Neutrophil (primary cell): ENCODE data around the gene C14orf119.

ENCODE experiments used
- H3K27ac ChIP-seq: fragments of 200-600 bp; sonication (generic); 2 replicates; pipeline ENCODE4 v1.5.1; 2016; ENCODE audit warnings: mild to moderate bottlenecking, moderate library complexity
- H3K27me3 ChIP-seq: fragments of 200-600 bp; sonication (generic); 2 replicates; pipeline ENCODE4 v1.6.0; 2016; ENCODE audit warnings: mild to moderate bottlenecking
- H3K36me3 ChIP-seq: fragments of 200-600 bp; sonication (generic); 2 replicates; pipeline ENCODE4 v1.5.1; 2017
- H3K4me1 ChIP-seq, 2 experiments: fragments of 200-600 bp in 1 of 2; sonication (generic) in 1 of 2; 1 replicate in 1 of 2; 2 replicates in 1 of 2; pipeline versions ENCODE4 v1.5.1 to v1.6.1; 2013 to 2016; ENCODE audit warnings: low read depth in 1 of 2, low read length in 1 of 2, mild to moderate bottlenecking in 1 of 2, moderate library complexity in 1 of 2; ENCODE audit not compliant: control insufficient read depth in 1 of 2, insufficient read depth in 1 of 2
- H3K4me3 ChIP-seq, 2 experiments: fragments of 200-600 bp in 1 of 2; sonication (generic) in 1 of 2; 1 replicate in 1 of 2; 2 replicates in 1 of 2; pipeline ENCODE4 v1.5.1; 2013 to 2016; ENCODE audit warnings: low read depth in 1 of 2, low read length in 1 of 2, mild to moderate bottlenecking in 1 of 2, moderate library complexity in 1 of 2
- H3K9me3 ChIP-seq: fragments of 200-600 bp; sonication (generic); 2 replicates; pipeline ENCODE4 v1.5.1; 2016
- TF ChIP-seq, protein P1 (sequence below): fragments of 200-600 bp; sonication (generic); IDR thresholded peaks from 2 replicates; pipeline ENCODE4 v1.5.1; 2016; ENCODE audit warnings: antibody characterized with exemption

C14orf119 gene

DNA sequence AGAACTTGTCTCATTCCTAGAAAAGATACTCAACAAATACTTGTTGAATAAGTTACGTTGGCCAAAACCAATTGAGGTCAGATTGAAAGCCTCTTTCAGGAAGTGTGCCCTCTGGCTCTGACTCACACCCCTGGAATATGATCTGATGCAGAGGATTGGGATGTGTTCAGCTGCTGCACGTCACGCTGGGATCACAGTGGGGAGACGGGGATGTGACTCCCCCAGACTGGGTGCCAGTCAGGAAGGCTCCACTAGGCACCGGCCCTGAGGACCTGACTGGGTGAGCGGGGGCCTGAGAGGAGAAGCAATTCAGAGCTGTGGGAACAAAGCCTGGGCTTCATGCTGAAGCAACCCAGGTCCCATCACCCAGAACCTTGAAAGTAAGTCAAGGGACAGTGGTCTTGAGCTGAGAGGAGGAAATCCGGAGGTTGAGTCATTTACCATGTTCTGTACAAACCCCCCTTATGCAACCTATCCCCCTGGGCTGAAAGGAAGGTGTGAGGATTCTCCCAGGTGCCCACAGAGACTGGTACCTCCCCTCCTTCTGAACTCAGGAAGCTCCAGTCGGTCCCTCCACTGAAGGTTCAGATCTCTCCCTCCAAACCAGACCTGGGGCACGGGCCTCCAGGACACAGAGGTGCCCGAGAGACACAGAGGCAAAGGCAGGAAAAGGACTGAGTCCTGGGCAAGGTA, 19.9 kb downstream of the C14orf119 start:
- H3K9me3 ChIP-seq = no peaks in the 10 kb centered on the region
- H3K4me3 ChIP-seq = peak overlapping the region; percentile 16 to 17
- H3K36me3 ChIP-seq = no peaks in the 10 kb centered on the region
- H3K4me1 ChIP-seq = peaks cover 98 to 100% of the 10 kb centered on the region in 2 experiments
- H3K27me3 ChIP-seq = no peaks in the 10 kb centered on the region
- TF ChIP-seq, protein P1, sequence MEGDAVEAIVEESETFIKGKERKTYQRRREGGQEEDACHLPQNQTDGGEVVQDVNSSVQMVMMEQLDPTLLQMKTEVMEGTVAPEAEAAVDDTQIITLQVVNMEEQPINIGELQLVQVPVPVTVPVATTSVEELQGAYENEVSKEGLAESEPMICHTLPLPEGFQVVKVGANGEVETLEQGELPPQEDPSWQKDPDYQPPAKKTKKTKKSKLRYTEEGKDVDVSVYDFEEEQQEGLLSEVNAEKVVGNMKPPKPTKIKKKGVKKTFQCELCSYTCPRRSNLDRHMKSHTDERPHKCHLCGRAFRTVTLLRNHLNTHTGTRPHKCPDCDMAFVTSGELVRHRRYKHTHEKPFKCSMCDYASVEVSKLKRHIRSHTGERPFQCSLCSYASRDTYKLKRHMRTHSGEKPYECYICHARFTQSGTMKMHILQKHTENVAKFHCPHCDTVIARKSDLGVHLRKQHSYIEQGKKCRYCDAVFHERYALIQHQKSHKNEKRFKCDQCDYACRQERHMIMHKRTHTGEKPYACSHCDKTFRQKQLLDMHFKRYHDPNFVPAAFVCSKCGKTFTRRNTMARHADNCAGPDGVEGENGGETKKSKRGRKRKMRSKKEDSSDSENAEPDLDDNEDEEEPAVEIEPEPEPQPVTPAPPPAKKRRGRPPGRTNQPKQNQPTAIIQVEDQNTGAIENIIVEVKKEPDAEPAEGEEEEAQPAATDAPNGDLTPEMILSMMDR = no peak
- peak overlapping the region; percentile 90 for H3K27ac ChIP-seq

DNA sequence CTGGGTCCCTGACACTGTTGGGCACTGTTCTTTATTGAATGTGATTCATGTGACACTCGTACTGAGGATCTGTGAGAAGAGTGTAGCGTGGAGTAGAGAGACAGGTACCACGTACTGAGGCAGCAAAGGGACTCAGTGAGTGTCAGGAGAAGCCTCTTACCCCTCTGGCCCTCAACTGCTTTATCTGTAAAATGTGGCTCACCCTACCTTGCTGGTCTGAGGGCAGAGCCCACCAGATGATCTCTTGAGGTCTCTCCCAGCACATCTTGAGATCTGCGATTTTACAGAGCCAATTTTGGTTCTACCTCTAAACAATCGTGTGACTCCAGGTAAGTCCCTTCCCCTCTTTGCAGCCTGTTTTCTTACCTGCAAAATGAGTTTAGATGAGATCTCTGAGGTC, 20.6 kb downstream of the C14orf119 start:
- Histone ChIP-seq H3K27me3 (no peaks in the 10 kb centered on the region), H3K4me3 (peak overlapping the region in 1 of 2 experiments; percentile 60), H3K36me3 (no peaks in the 10 kb centered on the region), H3K9me3 (no peaks in the 10 kb centered on the region), H3K27ac (peak overlapping the region; percentile 90), H3K4me1 (peaks cover 98 to 100% of the 10 kb centered on the region in 2 experiments)
- TF ChIP-seq, protein P1 = no peak

DNA sequence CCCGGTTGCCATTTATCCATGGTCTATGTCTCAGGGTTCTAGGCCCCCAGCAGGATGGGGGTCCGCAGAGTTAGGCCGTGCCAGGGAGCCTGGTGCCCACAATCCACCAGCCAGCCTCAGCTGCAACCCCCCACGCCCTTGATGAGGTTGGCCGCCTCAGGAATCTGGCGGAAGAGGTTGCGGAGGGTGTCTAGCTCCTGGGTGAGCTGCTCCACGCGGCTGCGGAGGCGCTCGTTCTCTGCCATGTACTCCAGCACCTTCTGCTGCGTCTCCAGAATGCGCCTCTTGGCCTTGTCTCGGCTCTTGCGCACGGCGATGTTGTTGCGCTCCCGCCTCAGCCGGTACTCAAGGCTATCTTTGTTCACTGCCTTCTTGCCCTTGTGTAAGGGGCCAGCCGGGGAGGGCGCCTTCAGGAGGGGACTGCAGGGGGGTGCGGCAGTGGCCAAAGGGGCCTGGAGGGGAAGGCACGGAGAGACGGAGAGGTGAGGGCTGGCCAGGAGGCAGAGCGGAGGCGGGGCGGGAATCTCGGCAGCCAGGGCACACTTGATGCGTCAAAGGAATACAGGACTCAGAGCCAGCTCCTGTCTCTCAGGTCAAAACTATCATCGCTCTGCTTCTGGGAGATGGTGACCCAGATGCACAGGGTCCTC, 22.2 kb downstream of the C14orf119 start:
- Histone ChIP-seq H3K4me3 (peak overlapping the region; percentile 60 to 61), H3K36me3 (no peaks in the 10 kb centered on the region), H3K4me1 (peaks cover 84 to 89% of the 10 kb centered on the region in 2 experiments), H3K27me3 (no peaks in the 10 kb centered on the region), H3K27ac (peak overlapping the region; percentile 90), H3K9me3 (no peaks in the 10 kb centered on the region)
- TF ChIP-seq, protein P1 = no peak

DNA sequence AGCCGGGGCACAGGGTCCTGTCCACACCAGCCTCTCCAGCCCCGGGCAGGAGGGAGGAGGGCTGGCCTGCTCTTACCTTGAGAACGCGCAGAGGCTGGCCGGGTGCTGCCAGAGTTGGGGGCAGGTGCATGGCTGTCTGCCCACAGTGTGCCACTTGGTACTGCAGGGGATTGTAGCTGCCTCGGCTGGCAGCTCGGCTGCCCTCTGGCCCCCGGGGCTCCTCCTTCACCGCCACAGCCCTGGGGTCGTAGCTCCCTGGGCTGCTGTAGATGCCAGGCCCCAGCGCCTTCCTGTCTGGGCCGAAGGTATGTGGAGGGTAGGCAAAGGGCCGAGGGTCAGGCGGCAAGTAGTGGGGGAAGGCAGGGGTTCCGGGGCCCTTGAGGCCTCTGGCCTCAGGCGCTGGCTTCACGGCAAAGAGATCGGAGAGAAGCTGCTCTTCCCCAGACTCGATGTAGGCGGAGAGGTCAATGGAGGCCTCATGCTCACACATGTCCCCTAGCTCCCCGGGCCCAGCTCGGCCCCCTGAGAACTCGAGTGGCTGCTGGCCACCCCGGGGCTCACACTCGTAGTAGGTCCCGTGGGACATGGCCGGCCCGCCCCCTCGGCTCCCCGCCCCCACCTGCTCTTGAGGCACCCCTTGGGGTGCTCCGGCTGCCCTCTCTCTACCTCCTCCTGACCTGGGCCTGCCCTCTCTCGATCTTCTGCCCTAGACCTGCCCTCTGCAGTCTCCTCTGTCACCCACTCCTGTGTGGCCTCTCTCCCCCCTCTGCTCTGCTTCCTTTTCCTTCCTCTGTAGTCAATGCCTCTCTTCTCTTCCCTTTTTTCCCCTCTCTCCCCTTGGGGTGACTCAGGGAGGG, 23.4 kb downstream of the C14orf119 start, which contains the start of gene CEBPE:
CEBPE (minus strand) TSS at position 750 of the 857 bp plus-strand sequence; CDS start at position 586, 164 bp downstream.
- Histone ChIP-seq H3K4me1 (peaks cover 71 to 77% of the 10 kb centered on the region in 2 experiments), H3K9me3 (no peaks in the 10 kb centered on the region), H3K27me3 (no peaks in the 10 kb centered on the region), H3K36me3 (no peaks in the 10 kb centered on the region), H3K27ac (peak within 1 kb of the TSS; percentile 90), H3K4me3 (peak within 1 kb of the TSS; percentile 60 to 61)
- TF ChIP-seq, protein P1 = peak; percentile 11
